Activated naive CD4-positive, alpha-beta T cell (primary cell): ENCODE results near the gene EPHA4.

Experiments
- DNase-seq, 4 experiments: peaks; one replicate each; lab custom pipeline; 2025; lab: John Stamatoyannopoulos, UW

The EPHA4 gene

GRCh38 chr2:221504905-221505304, 67.2 kb downstream of the EPHA4 start:
- no peak for DNase-seq

GRCh38 chr2:221503965-221504364, 68.1 kb downstream of the EPHA4 start:
- DNase-seq, result no peak

- DNase-seq, result no peak
Observed at GRCh38 chr2:221502270-221503010, 69.7 kb downstream of the EPHA4 start.

- no peak for DNase-seq
Observed at GRCh38 chr2:221501883-221502269, 70.2 kb downstream of the EPHA4 start.

GRCh38 chr2:221501210-221501882, 70.8 kb downstream of the EPHA4 start:
- DNase-seq, result no peak

- DNase-seq, result no peak
Observed at GRCh38 chr2:221500501-221501209, 71.4 kb downstream of the EPHA4 start.

- DNase-seq, result no peak
Observed at GRCh38 chr2:221495731-221496130, 76.4 kb downstream of the EPHA4 start.

GRCh38 chr2:221494556-221494955, 77.5 kb downstream of the EPHA4 start:
- no peak for DNase-seq

GRCh38 chr2:221493391-221493790, 78.7 kb downstream of the EPHA4 start:
- no peak for DNase-seq

GRCh38 chr2:221492636-221493035, 79.5 kb downstream of the EPHA4 start:
- DNase-seq, result no peak

GRCh38 chr2:221490506-221491060, 81.5 kb downstream of the EPHA4 start:
- DNase-seq, result no peak

- DNase-seq, result no peak
Observed at GRCh38 chr2:221488136-221488807, 83.8 kb downstream of the EPHA4 start.

GRCh38 chr2:221486106-221486505, 86.0 kb downstream of the EPHA4 start:
- DNase-seq, result no peak

GRCh38 chr2:221485503-221485870, 86.6 kb downstream of the EPHA4 start:
- no peak for DNase-seq

GRCh38 chr2:221484761-221485502, 87.2 kb downstream of the EPHA4 start:
- no peak for DNase-seq

- no peak for DNase-seq
Observed at GRCh38 chr2:221482666-221483455, 89.2 kb downstream of the EPHA4 start.

- DNase-seq, result no peak
Observed at GRCh38 chr2:221480821-221481220, 91.3 kb downstream of the EPHA4 start.

GRCh38 chr2:221480163-221480562, 91.9 kb downstream of the EPHA4 start:
- no peak for DNase-seq

GRCh38 chr2:221478485-221478863, 93.6 kb downstream of the EPHA4 start:
- DNase-seq, result no peak

GRCh38 chr2:221477714-221478484, 94.2 kb downstream of the EPHA4 start:
- DNase-seq, result no peak
